Stimulated activated CD8-positive, alpha-beta memory T cell treated with anti-CD3 and anti-CD28 coated beads, Interleukin-7, amount 100 ng/mL, for 24 hours (primary cell): ENCODE results near the gene EXD3.
"Not testable (repeated sequence)": the region's sequence is repeated elsewhere in the genome, so short reads cannot be mapped to it uniquely, and the experiment has no call there.

ENCODE experiments used
- DNase-seq: peaks from one replicate; pipeline ENCODE4 v3.0.0-alpha.2; 2020; ENCODE audit warnings: low read depth

EXD3 gene

GRCh38 chr9:137379761-137380161 is 43.2 kb downstream of the EXD3 start:
- no peak for DNase-seq

GRCh38 chr9:137378688-137379410 is 44.1 kb downstream of the EXD3 start:
- not testable (repeated sequence) for DNase-seq

GRCh38 chr9:137376386-137376785 is 46.6 kb downstream of the EXD3 start:
- DNase-seq, result no peak

- no peak for DNase-seq
Observed at GRCh38 chr9:137375321-137376058, 47.5 kb downstream of the EXD3 start.

GRCh38 chr9:137374131-137374845 is 48.7 kb downstream of the EXD3 start:
- no peak for DNase-seq

GRCh38 chr9:137373611-137373980 is 49.4 kb downstream of the EXD3 start:
- no peak for DNase-seq

GRCh38 chr9:137372693-137373610 is 50.0 kb downstream of the EXD3 start:
- DNase-seq, result no peak

GRCh38 chr9:137371946-137372651 is 50.9 kb downstream of the EXD3 start:
- no peak for DNase-seq

- DNase-seq, result no peak
Observed at GRCh38 chr9:137371521-137371941, 51.4 kb downstream of the EXD3 start.

GRCh38 chr9:137370865-137371520 is 52.0 kb downstream of the EXD3 start:
- no peak for DNase-seq

- no peak for DNase-seq
Observed at GRCh38 chr9:137369911-137370764, 52.8 kb downstream of the EXD3 start.

- DNase-seq, result no peak
Observed at GRCh38 chr9:137369061-137369787, 53.7 kb downstream of the EXD3 start.

- DNase-seq, result no peak
Observed at GRCh38 chr9:137368431-137369035, 54.4 kb downstream of the EXD3 start.

- DNase-seq, result no peak
Observed at GRCh38 chr9:137367506-137368430, 55.2 kb downstream of the EXD3 start.

- no peak for DNase-seq
Observed at GRCh38 chr9:137366891-137367381, 56.0 kb downstream of the EXD3 start.

GRCh38 chr9:137366445-137366810 is 56.5 kb downstream of the EXD3 start:
- DNase-seq, result no peak
